ENCODE results near the gene SIK3.

GRCh38 chr11:117090111-117090706 is 8.0 kb downstream of the SIK3 start:
- TF ChIP-seq CTCF (IDR thresholded peaks at IDR 0.05) (no peak), POLR2A (IDR thresholded peaks at IDR 0.05) (no peak)
